Transverse colon (tissue), 4 donors: ENCODE results near the gene TH. TPM values are rescaled to one million over a fixed set of nuclear protein-coding genes. Genes with fewer than 3 reads are reported as not detected.

Source experiments
- DNase-seq: peaks from one replicate; pipeline ENCODE4 v3.0.0-alpha.2; 2019
- H3K27ac ChIP-seq, 4 donors: fragments of 200-600 bp; sonication (generic); 2 replicates each; pipeline ENCODE4 v1.5.1; 2016 to 2018; ENCODE audit warnings: inconsistent platforms in 4 of 4
- H3K27me3 ChIP-seq: fragments of 200-600 bp; sonication (generic); 2 replicates; pipeline ENCODE4 v1.5.1; 2017; ENCODE audit warnings: inconsistent platforms
- H3K36me3 ChIP-seq, 4 donors: fragments of 200-600 bp; sonication (generic); 2 replicates each; pipeline ENCODE4 v1.5.1; 2017 to 2019; ENCODE audit warnings: inconsistent platforms in 4 of 4
- H3K4me1 ChIP-seq, 4 donors: fragments of 200-600 bp; sonication (generic); 2 replicates each; pipeline ENCODE4 v1.5.1; 2017 to 2020; ENCODE audit warnings: inconsistent platforms in 4 of 4
- H3K4me3 ChIP-seq, 4 donors: fragments of 200-600 bp; sonication (generic); 1 replicate in 1 of 4; 2 replicates in 3 of 4; pipeline versions ENCODE4 v1.5.1 to v1.6.1; 2017 to 2019; ENCODE audit warnings: inconsistent platforms in 4 of 4
- H3K9me3 ChIP-seq, 2 donors: fragments of 200-600 bp; sonication (generic); 2 replicates each; pipeline ENCODE4 v1.5.1; 2017 to 2019; ENCODE audit warnings: inconsistent platforms in 2 of 2
- CTCF ChIP-seq, 5 experiments: fragments of 200-600 bp in 3 of 5; fragments of 450-650 bp in 2 of 5; sonication (generic) in 3 of 5; IDR thresholded peaks; 1 replicate in 2 of 5; 2 replicates in 3 of 5; pipeline ENCODE4 v1.5.1; 2016 to 2017; ENCODE audit warnings: antibody characterized with exemption in 5 of 5, inconsistent platforms in 3 of 5, mild to moderate bottlenecking in 2 of 5, moderate library complexity in 1 of 5
- EP300 ChIP-seq: sonication (generic); formaldehyde crosslinking; IDR thresholded peaks from one replicate; pipeline ENCODE4 v1.6.1; 2017; ENCODE audit warnings: antibody characterized with exemption, low read depth
- POLR2A ChIP-seq: fragments of 450-650 bp; IDR thresholded peaks from one replicate; pipeline ENCODE4 v1.6.1; 2016; ENCODE audit warnings: antibody characterized with exemption, mild to moderate bottlenecking, moderate library complexity
- POLR2AphosphoS5 ChIP-seq, 3 donors: sonication (generic); formaldehyde crosslinking; IDR thresholded peaks; one replicate each; pipeline ENCODE4 v1.6.1; 2016; ENCODE audit warnings: antibody characterized with exemption in 3 of 3
- WGBS, 2 donors: methylation state at CpG; one replicate each; pipeline ENCODE4 v1.1.5; 2018; ENCODE audit warnings: low coverage in 1 of 2; 5-methylcytosine and 5-hydroxymethylcytosine counted together
- in situ Hi-C, 4 donors: fragments of 200-750 bp; cut with MboI; loops; one replicate each; pipeline versions ENCODE4 v1.15.0 to v1.15.1; 2017; ENCODE audit warnings: low sequenced_read_pairs in 3 of 4, low pct_ligation_motif_present in 1 of 4, low pct_unique_long_range_greater_than_20kb in 1 of 4
- intact Hi-C: fragments of 100-400 bp; cut with DNase I; formaldehyde crosslinking; loops from one replicate; pipeline ENCODE4 v1.15.1; 2023; ENCODE audit warnings: low total_unique reads
- total RNA-seq, 4 donors: library from RNA; depleted of rRNA; stranded (reverse); fragments of >200 nt; gene quantifications; one replicate each; pipeline ENCODE4 v1.1.0, GENCODE V29; 2016

The TH gene
- total RNA-seq, 4 donors from 2014 or later, result not detected

- intact Hi-C loops, result no loop called here
- no peaks in the 10 kb centered on the region for H3K9me3 ChIP-seq
- H3K36me3 ChIP-seq, result no peaks in the 10 kb centered on the region
- WGBS, 2 donors, result 14% methylated on average over 31 of the region's 70 CpGs; no CpG with 5 or more reads in 1 of the 2 donors
- no peak overlapping the region for H3K27ac ChIP-seq
- peaks cover 46% of the 10 kb centered on the region for H3K27me3 ChIP-seq
- H3K4me1 ChIP-seq, result peaks cover 3 to 9% (median 7%) of the 10 kb centered on the region in 4 donors
- H3K4me3 ChIP-seq, result peak overlapping the region in 2 of 4 donors; percentile 21 to 25
- TF ChIP-seq POLR2AphosphoS5 (IDR thresholded peaks at IDR 0.05) (no peak), POLR2A (no peak), CTCF (IDR thresholded peaks at IDR 0.05) (peak; percentile 32 to 47 (median 45))
- no peak for DNase-seq
- in situ Hi-C loops, result loop anchor here in 3 of 4 donors (25.0 kb wide), 2 partner anchors 454 to 479 kb away; partner anchors contain the start of gene KRTAP5-6 (in 2 of the 3)
These were observed 5.3 kb downstream of the TH start for GRCh38 chr11:2166091-2166851.

DNA sequence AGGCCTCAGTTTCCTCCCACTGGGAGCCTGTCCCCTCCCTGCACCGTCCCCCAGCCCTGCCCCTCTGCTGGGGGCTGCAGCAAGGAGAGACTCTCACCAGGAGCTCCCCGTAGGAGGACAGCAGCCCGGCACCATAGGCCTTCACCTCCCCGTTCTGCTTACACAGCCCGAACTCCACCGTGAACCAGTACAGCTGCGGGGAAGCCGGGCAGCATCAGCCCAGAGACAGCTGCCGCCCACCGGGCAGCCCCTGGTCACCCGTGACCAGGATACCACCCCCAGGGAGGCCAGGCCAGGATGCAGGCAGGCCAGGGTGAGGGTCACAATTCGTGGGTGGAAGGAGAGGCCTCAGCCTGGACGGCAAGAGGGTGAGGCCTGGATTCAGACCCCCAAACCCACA, 6.0 kb downstream of the TH start:
- intact Hi-C loops, result no loop called here
- WGBS, 2 donors, result 80% methylated on average over 13 of the region's 13 CpGs; no CpG with 5 or more reads in 1 of the 2 donors
- in situ Hi-C loops, result loop anchor here in 3 of 4 donors (25.0 kb wide), 2 partner anchors 453 to 478 kb away; partner anchors contain the start of gene KRTAP5-6 (in 2 of the 3)

GRCh38 chr11:2164861-2165555, 6.6 kb downstream of the TH start:
- H3K27ac ChIP-seq, result no peak overlapping the region
- DNase-seq, result no peak
- H3K9me3 ChIP-seq, result no peaks in the 10 kb centered on the region
- H3K36me3 ChIP-seq, result no peaks in the 10 kb centered on the region
- H3K4me3 ChIP-seq, result no peak overlapping the region
- 60 to 65% methylated on average over 4 to 17 of the region's 20 CpGs for WGBS, 2 donors
- H3K27me3 ChIP-seq, result peaks cover 53% of the 10 kb centered on the region
- in situ Hi-C loops (loop anchor here in 3 of 4 donors (25.0 kb wide), 2 partner anchors 453 to 478 kb away; partner anchors contain the start of gene KRTAP5-6 (in 2 of the 3)), intact Hi-C loops (no loop called here)
- H3K4me1 ChIP-seq, result peaks cover 3 to 9% (median 7%) of the 10 kb centered on the region in 4 donors
- TF ChIP-seq POLR2A (no peak), POLR2AphosphoS5 (IDR thresholded peaks at IDR 0.05) (no peak), CTCF (IDR thresholded peaks at IDR 0.05) (no peak)

More for the DNA sequence above, 6.0 kb downstream of the TH start:
- TF ChIP-seq CTCF (IDR thresholded peaks at IDR 0.05), result no peak
- TF ChIP-seq POLR2AphosphoS5 (IDR thresholded peaks at IDR 0.05), result no peak
- TF ChIP-seq POLR2A, result no peak
- no peak for TF ChIP-seq EP300
- Histone ChIP-seq H3K4me1 (peaks cover 3 to 9% (median 7%) of the 10 kb centered on the region in 4 donors), H3K9me3 (no peaks in the 10 kb centered on the region), H3K27ac (no peak overlapping the region), H3K27me3 (peaks cover 52% of the 10 kb centered on the region), H3K36me3 (no peaks in the 10 kb centered on the region), H3K4me3 (no peak overlapping the region)
- no peak for DNase-seq

- DNase-seq, result no peak
- 80% methylated on average over 22 of the region's 22 CpGs; no CpG with 5 or more reads in 1 of the 2 donors for WGBS, 2 donors
- Histone ChIP-seq H3K4me1 (peaks cover 3 to 9% (median 7%) of the 10 kb centered on the region in 4 donors), H3K27ac (no peak overlapping the region), H3K4me3 (no peak overlapping the region), H3K36me3 (no peaks in the 10 kb centered on the region), H3K27me3 (peaks cover 48% of the 10 kb centered on the region), H3K9me3 (no peaks in the 10 kb centered on the region)
- in situ Hi-C loops (loop anchor here in 3 of 4 donors (25.0 kb wide), 2 partner anchors 452 to 477 kb away; partner anchors contain the start of gene KRTAP5-6 (in 2 of the 3)), intact Hi-C loops (no loop called here)
- no peak for TF ChIP-seq POLR2AphosphoS5 (IDR thresholded peaks at IDR 0.05)
- TF ChIP-seq EP300, result no peak
- no peak for TF ChIP-seq CTCF (IDR thresholded peaks at IDR 0.05)
- TF ChIP-seq POLR2A, result no peak
These were observed 7.5 kb downstream of the TH start for GRCh38 chr11:2164081-2164480.
